ENCODE measurements around the gene PMFBP1.

PMFBP1 gene

GRCh38 chr16:72105978-72106377 is 66.0 kb downstream of the PMFBP1 start:
- no peak overlapping the region for H3K4me3 ChIP-seq (replicated peaks; ENCODE audit: low read depth, low read length)
- no peak for DNase-seq (ENCODE audit: extremely low read depth, low read depth)
- TF ChIP-seq CTCF (IDR thresholded peaks at IDR 0.05; ENCODE audit: low read depth, low read length, missing control alignments) = no peak

GRCh38 chr16:72104905-72105304 is 67.0 kb downstream of the PMFBP1 start:
- H3K4me3 ChIP-seq (replicated peaks; ENCODE audit: low read depth, low read length) = no peak overlapping the region
- DNase-seq (ENCODE audit: extremely low read depth, low read depth) = no peak
- TF ChIP-seq CTCF (IDR thresholded peaks at IDR 0.05; ENCODE audit: low read depth, low read length, missing control alignments) = no peak

DNA sequence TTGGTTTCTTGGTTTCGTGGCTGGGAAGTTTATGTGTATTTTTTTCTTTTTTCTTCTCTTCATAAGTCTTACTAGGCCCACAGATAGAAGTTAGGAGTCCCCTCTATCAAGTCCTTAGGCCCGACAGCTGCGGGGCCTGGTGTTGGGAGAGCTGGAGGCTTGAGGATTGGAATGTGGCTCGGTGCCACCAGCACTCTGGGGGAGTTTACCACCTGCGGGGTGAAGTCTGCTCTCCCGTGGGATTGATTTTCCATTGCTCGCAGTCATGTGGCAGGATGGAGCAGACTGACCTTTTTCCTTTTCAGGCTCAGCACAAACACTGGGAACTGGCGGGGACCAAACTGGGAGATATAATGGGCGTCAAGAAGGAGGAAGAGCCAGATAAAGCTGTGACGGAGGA is 70.8 kb downstream of the PMFBP1 start:
- no peak for TF ChIP-seq CTCF (IDR thresholded peaks at IDR 0.05; ENCODE audit: low read depth, low read length, missing control alignments)
- H3K4me3 ChIP-seq (replicated peaks; ENCODE audit: low read depth, low read length) = no peak overlapping the region
- no peak for DNase-seq (ENCODE audit: extremely low read depth, low read depth)

DNA sequence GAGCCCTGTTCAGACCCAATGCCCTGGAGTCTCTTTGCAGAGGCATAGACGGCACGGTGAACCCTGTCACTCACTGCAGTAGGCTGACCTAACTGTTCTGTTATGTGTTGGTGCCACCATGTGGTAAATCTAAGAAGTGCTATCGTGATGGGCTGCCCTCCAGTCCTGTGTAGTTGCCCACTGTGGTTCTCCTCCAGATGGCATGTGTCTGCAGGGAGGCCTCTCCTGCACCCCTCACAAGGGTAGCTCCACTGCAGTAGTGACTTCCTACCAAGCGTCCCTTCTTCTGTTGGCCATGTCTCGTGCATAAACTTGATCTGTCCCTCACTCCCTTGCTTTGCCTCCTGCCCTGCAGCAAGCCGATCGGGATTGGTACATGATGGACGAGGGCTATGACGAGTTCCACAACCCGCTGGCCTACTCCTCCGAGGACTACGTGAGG is 72.6 kb downstream of the PMFBP1 start:
- DNase-seq (ENCODE audit: extremely low read depth, low read depth) = peak; percentile 43
- peak; percentile 55 for TF ChIP-seq CTCF (IDR thresholded peaks at IDR 0.05; ENCODE audit: low read depth, low read length, missing control alignments)
- H3K4me3 ChIP-seq (replicated peaks; ENCODE audit: low read depth, low read length) = no peak overlapping the region

DNA sequence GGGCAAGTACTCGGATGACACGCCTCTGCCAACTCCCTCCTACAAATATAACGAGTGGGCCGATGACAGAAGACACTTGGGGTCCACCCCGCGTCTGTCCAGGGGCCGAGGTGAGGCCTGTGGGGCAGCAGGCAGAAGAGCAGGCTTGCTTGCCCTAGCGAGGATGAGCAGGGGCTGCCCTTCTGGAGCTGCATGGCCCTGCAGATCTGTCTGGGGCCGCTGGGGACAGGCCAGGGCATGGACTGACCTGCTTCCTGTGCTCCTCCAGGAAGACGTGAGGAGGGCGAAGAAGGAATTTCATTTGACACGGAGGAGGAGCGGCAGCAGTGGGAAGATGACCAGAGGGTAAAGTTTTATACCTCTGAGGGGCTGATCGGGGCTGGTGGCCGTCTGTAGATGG is 73.0 kb downstream of the PMFBP1 start:
- TF ChIP-seq CTCF (IDR thresholded peaks at IDR 0.05; ENCODE audit: low read depth, low read length, missing control alignments) = no peak

DNA sequence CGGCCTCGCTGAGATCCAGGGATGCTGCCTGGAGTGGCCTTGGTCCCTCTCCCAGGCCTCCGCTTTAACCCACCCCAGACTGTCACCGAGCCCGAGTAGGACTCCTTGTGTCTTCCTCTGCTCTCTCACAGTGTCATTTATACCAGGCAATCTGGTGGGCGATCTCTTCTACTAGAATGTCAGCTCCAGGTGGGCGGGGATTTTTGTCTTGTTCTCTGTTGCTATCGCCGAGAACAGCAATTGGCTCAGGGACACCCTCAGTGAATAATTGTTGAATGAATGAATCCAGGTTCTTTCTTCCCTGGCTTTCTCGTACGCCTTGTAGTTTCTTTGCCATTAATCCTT is 77.7 kb downstream of the PMFBP1 start:
- no peak for DNase-seq (ENCODE audit: extremely low read depth, low read depth)
- peak overlapping the region; percentile 77 for H3K4me3 ChIP-seq (replicated peaks; ENCODE audit: low read depth, low read length)
- no peak for TF ChIP-seq CTCF (IDR thresholded peaks at IDR 0.05; ENCODE audit: low read depth, low read length, missing control alignments)

More for the DNA sequence above, 73.0 kb downstream of the PMFBP1 start:
- no peak for DNase-seq (ENCODE audit: extremely low read depth, low read depth)
- H3K4me3 ChIP-seq (replicated peaks; ENCODE audit: low read depth, low read length) = no peak overlapping the region
